CD4-positive, alpha-beta T cell treated with Interleukin-4 for 4 hours (primary cell): ENCODE results near the gene SMYD3.

ENCODE experiments used
- DNase-seq: peaks from one replicate; pipeline ENCODE4 v3.0.0-alpha.2; 2020

The SMYD3 gene

DNA sequence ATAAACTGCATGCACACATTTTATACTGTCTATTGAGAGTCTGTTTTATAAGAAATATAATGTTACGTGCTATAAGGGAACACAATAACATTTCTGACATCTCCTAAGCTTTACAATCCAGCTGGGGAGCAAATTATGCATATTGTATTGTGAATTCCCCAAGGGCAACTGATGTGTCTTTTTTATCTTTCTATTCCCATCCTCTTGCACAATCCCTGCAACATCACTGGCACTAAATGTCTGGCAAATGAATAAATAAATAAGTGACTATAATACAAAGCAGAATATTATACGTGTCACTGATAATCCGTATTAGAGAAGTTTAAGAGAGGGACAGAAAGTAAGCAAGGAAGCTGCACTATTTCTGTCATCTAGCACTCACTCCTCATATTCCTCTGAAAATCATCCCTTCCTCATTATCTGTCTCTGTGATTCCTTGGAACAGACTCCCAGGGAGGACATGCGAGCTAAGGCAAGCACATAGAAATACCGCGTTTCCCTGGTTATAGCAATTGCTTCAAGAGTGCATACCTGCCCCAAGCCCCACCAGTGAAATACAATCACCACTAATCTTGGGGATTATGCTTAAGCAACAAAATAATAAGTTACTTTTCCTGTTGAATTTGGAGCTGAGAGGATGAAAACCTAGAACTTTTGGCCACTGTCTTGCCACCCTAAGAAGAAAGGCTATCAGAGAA lies 205.4 kb downstream of the SMYD3 start:
- DNase-seq = no peak

DNA sequence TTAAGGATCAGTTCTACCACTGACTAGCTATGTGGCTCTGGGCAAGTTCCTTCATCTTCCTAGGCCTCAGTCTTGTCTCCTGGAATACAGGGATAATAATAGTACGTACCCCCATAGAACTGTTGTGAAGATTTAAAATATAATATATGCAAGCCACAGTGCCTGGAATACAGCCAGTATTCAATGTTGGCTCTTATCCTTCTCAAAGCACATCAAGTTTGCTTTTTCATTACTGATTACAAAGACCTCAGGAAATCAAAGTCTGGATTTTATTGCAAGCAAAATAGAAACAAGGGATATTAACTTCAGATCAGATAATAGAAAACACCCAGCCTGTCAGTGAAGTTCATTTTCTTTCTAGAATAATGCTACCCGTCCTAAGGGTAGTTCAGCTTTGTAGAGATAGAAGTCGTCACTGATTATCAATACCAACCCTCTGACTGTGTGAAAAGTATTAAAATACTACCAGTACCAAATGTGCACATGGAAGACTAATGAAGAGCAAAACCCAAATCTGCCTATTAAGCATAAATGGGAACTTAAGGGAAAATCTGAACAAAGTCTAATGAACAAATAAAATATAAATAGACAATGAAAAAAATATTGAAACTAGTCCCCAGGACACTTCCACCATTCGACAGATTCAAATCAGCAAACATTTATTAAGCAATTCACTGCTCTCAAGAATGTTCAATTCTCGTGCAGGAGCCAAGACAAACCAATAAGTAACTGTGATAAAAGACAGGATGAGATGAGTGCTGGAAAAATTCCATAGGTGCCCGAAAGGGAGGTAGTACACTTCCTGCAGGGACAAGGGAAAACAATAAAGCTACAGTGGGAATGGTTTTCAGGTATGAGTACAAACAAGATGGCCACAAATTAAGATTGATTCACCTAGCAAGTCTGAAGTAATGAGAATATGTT lies 206.2 kb downstream of the SMYD3 start:
- no peak for DNase-seq

DNA sequence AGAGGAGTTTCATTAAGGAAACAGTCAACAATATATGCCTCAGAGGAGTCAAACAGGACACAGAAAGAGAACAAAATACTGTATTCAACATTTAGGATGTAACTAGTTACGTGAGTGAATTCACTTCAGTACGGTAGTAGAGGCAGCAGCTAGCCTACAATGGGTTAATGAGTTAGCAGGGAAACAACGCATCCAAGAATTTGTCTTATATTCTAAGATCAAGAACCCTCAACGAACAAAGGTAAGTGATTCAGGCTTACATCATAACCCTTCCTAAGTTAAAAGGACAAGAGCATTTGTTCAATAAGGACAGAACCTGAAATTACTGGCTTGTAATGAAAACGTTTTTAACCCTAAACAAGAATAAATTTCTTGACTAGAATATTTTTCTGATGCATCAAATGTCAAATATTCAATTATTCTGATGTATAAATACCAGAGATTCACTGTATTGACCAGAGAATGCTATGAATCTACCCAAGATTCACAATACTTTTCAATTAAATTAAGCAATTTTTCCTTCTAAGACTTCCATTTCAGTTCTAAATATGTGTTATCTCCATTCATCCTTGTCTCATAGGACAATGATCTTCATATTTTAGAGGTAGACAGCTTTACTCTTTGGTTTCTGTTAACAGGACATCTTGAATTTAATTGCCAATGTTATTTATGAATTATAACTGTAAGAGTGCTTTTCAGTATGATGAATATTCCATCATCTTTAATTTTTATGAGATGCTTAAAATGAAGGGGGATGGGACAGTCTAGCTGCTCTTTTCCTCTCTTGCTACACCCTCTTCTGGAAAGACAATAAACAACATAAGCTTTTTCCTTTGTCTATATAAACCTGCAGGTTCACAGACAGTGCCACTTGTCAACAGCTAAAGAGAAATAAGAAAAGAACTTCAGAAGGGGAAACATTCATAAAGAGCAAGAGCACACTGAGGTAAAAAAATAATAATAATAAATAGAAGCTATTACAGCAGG lies 209.5 kb downstream of the SMYD3 start:
- DNase-seq = no peak

DNA sequence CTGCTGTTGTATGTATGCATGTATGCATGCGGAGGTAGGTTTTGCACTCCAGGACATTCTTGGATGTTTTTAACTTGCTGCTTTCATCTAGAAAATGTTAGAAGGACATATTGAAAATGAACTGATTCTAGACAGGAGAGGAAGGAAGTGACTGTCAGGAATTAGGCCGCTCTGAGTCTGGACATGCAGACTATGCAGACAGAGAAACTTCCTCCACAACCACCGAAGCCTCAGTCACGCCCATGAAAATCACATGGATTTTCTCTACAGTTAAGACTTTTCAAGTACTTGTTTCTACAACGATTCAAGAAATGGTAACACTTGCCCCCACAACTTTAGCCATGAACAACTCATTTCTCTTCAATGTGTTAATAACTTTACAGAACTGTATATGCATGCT lies 211.1 kb downstream of the SMYD3 start:
- DNase-seq = no peak

DNA sequence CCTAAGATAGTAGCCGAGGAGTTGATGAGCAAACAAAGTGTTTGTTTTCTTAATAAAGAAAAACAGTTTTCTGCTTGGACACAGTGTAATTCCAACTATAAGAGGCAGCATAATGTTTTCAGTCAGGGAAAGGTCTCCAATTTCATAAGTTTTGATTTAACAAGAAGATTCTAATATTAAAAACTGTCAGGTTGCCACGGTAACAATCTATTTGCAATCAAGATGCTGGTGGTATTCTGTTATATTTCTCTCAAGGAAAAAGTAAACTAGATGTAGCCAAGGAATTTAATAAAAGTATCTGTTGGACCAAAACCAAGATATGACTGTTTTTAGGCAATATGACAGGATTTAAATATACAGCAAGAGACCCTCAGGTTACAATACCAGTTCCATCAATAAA lies 211.7 kb downstream of the SMYD3 start:
- no peak for DNase-seq

DNA sequence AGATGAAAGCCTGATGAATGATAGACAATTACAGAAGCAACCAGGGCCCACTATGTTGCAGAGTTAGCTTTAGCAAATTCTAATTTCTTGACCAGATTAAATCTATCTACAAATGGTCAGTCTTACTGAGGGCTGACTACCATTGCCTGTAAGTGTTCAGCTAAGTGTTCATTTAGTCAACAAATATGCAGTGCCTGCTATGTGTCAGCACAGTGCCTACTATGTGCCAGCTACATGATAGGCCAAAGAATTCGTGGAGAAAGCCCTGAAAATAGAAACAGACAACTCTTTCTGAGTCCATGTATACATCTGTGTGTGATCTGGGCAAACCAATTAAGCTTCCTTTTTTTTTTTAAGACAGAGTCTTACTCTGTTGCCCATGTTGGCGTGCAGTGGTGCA lies 212.8 kb downstream of the SMYD3 start:
- no peak for DNase-seq

DNA sequence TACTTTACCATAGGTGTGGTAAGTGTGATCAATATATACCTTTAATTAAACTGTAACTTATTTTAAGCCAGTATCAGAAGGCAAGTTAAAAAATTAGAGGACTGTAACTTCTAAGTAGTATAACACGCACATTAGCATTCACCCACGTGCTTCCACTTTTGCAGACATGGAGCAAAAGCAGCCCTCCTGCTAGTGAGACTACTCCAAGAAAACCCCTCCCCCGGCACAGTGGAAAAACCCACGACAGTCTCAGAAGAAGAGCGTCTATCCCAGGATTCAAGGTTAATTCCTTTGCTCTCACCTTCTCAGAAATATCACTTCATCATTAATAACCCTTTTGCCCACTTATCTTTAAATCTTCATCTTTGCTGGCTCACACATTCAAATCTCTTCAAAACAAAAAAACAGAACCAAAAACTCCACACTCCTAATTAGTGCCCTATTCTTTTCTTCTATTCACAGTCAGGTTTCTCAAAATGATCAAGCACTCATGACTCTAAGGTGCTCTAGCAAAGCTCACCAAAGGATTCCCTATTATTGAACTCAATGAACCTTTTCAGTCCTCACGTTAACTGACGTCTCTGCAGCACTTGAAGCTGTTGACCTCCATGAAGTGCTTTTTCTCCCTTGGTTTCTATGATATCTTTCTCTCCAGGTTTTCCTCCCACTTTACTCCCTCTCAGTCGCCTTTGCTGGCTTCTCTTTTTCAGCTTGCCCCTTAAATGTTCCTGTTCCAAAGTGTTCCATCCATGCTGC lies 213.5 kb downstream of the SMYD3 start:
- DNase-seq = no peak

DNA sequence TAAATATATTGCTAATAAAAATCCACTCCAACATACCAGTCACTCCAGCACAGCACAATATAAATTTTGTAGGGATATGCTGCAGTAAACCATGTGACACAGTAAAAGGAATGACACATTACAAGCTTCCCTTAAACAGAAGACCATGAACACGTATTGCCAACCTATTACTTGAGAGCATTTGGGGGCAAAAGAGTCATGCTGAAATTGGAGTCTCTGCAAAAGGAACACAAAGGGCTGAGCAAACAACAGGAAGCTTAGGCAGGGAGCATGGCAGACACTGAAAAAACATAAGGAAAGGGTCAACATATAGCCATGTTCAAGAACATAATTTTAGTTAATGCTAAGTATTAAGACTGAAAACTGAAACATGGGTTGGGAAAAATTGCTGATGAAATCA lies 214.5 kb downstream of the SMYD3 start:
- DNase-seq = no peak

DNA sequence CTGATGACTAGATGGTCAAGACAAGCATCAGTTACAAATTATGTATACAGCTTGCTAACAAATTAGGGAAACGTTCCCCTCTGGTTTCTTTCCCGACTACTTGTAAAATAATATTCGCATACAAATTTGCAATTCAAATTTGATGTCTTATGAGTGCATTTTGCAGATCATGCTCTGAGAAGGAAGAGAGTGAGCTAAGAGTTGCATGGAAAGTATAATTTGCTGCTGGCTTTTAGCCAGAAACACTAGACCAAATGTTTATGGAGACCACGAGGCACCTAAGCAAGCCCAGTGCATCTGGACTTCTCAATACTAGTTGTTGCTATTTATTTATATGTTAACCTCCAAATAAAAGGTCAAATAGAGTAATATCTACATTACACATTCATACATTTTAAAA lies 216.0 kb downstream of the SMYD3 start:
- DNase-seq = no peak

DNA sequence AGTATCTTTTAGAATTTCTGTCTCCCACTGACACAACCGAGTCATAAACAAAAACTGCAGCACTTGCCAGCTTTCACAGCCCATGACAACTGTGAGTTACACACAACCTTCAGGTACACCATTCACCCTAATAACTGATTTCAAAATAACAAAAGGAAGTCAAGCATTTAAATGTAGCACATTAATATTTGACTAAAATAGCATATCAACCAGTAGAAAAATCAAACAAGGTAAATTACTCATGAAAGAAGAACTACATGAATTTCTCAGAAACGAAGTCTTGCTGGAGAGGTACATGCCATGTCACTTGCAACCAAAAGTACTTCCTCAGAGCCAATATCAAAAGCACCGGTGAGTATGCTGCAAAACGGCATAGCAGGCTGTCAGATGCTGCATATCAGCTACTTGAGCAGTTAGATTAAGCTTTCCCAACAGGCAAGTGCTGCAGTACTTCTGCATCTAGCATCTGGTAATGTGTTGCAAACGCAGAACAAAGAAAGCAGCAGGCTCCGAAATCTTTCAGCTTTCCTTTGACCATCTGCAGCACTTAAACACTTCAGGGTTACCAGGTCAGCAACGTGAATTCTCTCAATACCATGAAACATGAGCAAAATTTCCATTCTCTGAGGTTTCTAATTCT lies 223.2 kb downstream of the SMYD3 start:
- no peak for DNase-seq

DNA sequence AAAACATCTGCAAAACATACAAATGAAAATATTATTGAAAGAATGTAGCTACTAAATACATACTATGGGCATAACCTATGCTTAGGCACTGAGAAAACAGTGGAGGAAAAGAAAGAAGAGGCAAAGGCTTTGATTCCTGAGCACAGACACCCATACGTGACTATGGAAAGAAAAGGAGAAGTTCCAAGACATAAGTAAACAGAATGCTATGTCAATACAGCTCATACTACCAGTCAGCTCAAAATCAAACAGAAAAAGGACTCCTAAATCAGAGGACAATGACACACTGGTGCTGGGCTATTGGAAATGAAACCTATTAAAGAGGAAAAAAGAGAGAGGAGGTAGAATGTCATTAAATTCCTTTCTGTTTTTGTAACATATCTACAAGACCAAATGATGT lies 225.4 kb downstream of the SMYD3 start:
- no peak for DNase-seq

DNA sequence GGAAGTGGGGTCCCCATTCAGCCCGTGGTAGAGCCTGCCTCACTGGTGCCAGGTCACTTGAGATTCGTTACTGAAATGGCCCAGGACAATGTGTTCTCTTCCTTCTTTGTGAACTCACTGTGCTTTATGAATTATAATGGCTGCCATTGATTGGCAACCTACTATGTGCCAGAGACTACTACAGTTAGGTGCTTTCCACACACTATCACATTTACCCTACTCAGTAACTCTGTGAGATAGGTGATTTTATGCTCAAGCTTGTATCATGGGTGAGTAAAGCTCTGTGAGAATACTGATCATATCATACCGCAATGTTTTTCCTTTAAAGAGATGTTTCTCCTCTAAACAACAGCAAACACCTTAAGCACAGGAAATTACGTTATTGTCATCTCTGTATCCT lies 225.9 kb downstream of the SMYD3 start:
- DNase-seq = no peak

DNA sequence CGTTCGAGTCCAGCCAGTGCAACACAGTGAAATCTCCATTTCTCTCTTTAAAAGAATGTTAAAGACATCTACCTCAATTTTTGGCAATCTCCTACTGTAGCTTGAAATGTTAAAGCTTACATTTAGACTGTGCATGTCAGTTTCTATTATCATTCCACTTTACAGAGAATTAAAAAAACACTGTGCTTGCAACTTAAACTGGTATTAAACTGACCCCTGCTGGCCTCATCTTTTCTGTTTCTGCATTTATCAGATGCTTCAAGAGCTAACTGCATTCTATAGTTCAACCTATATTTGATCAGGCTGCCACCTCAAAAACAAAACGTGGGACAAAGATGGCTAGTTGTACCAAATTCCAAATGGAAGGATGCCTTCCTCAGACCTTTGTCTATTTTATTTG lies 226.5 kb downstream of the SMYD3 start:
- DNase-seq = no peak

DNA sequence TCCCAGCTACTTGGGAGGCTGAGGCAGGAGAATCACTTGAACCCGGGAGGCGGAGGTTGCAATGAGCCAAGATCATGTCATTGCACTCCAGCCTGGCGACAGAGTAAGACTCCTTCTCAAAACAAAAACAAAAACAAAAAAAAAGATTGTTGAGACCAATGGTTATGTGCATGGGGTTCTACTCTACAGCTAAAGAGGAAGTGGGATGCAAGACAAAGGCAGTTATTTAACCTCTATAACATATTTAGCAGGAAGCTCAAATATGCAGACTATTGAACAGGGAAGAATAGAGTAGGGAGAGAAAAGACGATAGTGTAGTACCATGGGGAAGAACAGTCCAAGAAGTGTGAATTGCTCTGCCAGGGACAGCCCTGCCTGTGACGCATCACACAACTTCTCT lies 227.7 kb downstream of the SMYD3 start:
- no peak for DNase-seq

DNA sequence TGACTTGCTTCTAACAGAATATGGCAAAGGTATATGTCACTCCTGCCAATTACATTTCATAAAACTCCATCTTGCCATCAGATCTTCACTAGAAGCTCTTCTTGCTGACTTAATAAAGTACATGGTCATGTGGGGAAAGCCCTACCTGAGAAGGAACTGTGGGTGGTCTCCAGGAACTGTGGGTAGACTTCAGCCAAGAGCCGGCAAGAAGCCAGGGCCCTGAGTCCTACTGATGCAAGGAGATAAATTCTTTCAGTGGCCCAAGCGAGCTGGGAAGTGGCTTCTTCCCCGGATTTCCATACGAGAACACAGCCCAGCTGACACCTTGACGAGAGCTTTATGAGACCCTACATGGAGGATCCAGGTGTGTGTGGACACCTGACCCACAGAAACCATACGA lies 228.7 kb downstream of the SMYD3 start:
- DNase-seq = no peak

DNA sequence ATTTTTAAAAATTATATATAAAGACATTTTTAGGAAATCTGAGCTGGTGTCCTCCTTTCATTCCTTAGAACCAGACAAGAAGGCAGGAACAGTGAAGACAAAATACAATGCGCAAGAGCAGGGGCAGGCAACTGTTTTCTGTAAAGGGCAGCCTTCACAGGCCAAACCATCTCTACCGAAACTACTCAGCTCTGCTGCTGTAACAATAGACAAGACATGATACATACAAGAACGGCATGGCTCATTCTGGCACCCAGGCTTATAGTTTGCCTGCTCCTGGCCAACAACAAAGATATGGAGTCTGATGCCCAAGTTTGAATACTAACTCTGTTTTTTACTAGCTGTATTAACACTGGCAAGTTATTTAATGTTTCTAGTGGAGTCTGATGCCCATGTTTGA lies 232.0 kb downstream of the SMYD3 start:
- DNase-seq = no peak

DNA sequence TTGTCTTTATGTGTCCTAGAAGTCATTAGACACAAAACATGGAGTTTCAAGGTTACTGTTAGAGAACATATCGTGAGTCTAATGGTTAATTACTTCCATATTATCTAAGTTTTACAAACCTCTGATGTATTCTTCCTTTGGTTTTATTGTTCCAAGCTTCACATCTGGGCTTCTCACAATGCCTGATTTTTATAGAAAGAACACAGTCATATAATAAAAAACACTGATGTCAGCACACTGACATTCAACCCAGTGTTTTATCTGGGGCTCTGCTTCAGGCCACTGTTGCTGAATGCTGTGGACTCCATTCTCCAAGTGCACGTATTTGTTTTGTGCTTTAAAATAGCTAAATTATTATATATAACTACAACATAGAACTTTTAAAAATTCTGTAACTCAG lies 232.9 kb downstream of the SMYD3 start:
- no peak for DNase-seq

DNA sequence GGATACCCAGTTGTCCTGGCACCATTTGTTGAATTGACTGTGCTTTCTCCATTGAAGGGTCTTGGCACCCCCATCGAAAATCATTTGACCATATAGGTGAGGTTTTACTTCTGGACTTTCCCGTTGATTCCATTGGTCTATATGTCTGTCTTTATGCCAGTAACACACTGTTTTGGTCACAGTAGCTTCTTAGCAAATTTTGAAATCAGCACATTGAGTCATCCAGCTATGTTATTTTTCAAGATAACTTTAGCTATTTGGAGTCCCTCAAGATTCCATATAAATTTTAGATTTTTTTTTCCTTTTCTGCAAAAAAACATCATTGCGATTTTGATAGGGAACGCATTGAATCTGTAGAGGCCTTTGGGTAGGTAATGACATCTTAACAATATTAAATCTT lies 235.6 kb downstream of the SMYD3 start:
- DNase-seq = no peak

DNA sequence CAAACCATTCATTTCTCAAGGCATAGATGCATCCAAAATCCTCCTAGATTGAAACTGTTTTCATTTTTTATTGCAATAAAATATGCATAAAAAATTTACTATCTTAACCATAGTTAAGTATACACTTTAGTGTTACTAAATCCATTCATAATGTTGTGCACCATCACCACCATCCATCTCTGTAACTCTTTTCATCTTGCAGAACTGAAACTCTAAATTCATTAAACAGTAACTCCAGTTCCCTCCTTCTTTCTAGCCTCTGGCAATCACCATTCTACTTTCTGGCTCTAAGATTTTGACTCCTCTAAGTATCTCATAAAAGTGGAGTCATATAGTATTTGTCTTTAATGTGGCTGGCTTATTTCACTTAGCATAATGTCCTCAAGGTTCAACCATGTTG lies 236.8 kb downstream of the SMYD3 start:
- DNase-seq = no peak

DNA sequence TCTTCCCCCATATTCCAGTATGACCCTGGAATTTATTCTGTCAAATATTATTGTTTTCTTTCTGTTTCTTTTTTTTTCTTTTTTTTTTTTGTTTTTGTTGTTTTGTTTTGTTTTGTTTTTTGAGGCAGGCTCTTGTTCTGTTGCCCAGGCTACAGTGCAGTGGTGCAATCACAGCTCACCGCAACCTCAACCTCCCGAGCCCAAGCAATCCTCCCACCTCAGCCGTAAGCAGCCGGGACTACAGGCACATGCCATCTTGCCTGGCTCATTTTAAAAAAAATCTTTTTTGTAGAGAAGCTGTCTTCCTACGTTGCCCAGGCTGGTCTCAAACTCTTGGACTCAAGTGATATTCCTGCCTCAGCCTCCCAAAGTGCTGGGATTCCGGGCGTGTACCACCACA lies 237.6 kb downstream of the SMYD3 start:
- no peak for DNase-seq

DNA sequence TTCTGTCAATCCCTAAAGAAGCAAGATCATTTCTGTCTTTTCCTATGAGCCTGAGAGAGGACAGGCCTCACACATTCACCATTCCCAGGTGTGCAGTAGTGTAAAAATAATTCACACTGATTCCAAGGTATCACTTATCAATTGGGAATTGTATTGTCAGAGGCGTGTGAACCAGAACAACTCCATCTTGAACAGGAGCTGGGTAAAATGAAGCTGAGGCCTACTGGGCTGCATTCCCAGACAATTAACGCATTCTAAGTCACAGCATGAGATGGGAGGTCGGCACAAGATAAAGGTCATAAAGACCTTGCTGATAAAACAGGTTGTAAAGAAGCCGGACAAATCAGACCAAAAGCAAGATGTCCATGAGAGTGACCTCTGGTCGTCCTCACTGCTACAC lies 239.2 kb downstream of the SMYD3 start:
- DNase-seq = no peak

DNA sequence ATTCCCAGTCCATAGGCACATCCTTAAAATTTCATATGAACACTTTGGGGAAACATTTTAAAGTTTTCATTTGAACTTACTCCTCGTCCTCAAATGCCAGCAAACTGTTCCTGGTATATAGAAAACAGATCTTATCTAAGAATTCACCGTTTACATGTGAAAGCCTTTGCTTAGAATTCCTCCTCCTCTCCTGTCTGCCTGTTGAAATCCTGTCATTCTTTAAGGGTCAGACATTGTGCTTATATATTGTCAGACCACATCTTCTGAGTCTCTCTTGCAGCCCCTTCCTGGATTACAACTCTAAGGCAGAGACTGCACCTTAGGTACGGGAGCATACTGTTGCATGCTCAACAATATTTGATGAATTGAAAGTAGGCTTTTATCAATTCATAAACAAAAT lies 239.7 kb downstream of the SMYD3 start:
- DNase-seq = no peak
